Measurements from ENCODE around the gene CES5A. TPM values are rescaled to one million over a fixed set of nuclear protein-coding genes. Genes with fewer than 3 reads are reported as not detected.

CES5A gene
- total RNA-seq, 4 donors from 2014 or later = not detected

- Histone ChIP-seq H3K4me3 (no peak overlapping the region), H3K9me3 (peaks cover 0 to 20% (median 0%) of the 10 kb centered on the region in 3 donors), H3K36me3 (no peaks in the 10 kb centered on the region), H3K27me3 (no peaks in the 10 kb centered on the region), H3K27ac (no peak overlapping the region), H3K4me1 (no peaks in the 10 kb centered on the region)
- no peak for ATAC-seq
- TF ChIP-seq POLR2A (IDR thresholded peaks at IDR 0.05) = no peak
- TF ChIP-seq CTCF (IDR thresholded peaks at IDR 0.05) = no peak
- no peak for TF ChIP-seq POLR2AphosphoS5 (IDR thresholded peaks at IDR 0.05)
- no peak for TF ChIP-seq EP300 (IDR thresholded peaks at IDR 0.05)
- 36 to 45% methylated on average over 6 to 9 of the region's 10 CpGs for WGBS, 2 donors (ENCODE audit: low coverage in 1 of 2)
Measured at GRCh38 chr16:55901566-55902217, 26.5 kb upstream of the CES5A start.

- TF ChIP-seq EP300 (IDR thresholded peaks at IDR 0.05) (no peak), POLR2A (IDR thresholded peaks at IDR 0.05) (no peak), POLR2AphosphoS5 (IDR thresholded peaks at IDR 0.05) (no peak), CTCF (IDR thresholded peaks at IDR 0.05) (no peak)
- ATAC-seq = no peak
- WGBS, 2 donors (ENCODE audit: low coverage in 1 of 2) = 64% methylated on average over 5 of the region's 5 CpGs; no CpG with 5 or more reads in 1 of the 2 donors
Measured at GRCh38 chr16:55900616-55901393, 25.6 kb upstream of the CES5A start.

GRCh38 chr16:55899857-55900256 is 24.7 kb upstream of the CES5A start:
- 13 to 60% methylated on average over 1 of the region's 3 CpGs for WGBS, 2 donors (ENCODE audit: low coverage in 1 of 2)
- Histone ChIP-seq H3K4me3 (no peak overlapping the region), H3K27me3 (no peaks in the 10 kb centered on the region), H3K27ac (no peak overlapping the region), H3K9me3 (peaks cover 0 to 18% (median 0%) of the 10 kb centered on the region in 3 donors), H3K4me1 (no peaks in the 10 kb centered on the region), H3K36me3 (no peaks in the 10 kb centered on the region)
- no peak for ATAC-seq
- TF ChIP-seq POLR2A (IDR thresholded peaks at IDR 0.05) (no peak), POLR2AphosphoS5 (IDR thresholded peaks at IDR 0.05) (no peak), CTCF (IDR thresholded peaks at IDR 0.05) (no peak), EP300 (IDR thresholded peaks at IDR 0.05) (no peak)

More at GRCh38 chr16:55900616-55901393, 25.6 kb upstream of the CES5A start:
- Histone ChIP-seq H3K4me1 (no peaks in the 10 kb centered on the region), H3K9me3 (peaks cover 0 to 20% (median 0%) of the 10 kb centered on the region in 3 donors), H3K36me3 (no peaks in the 10 kb centered on the region), H3K27ac (no peak overlapping the region), H3K4me3 (no peak overlapping the region), H3K27me3 (no peaks in the 10 kb centered on the region)

GRCh38 chr16:55898592-55898991 is 23.4 kb upstream of the CES5A start:
- WGBS, 2 donors (ENCODE audit: low coverage in 1 of 2) = 63 to 67% methylated on average over 1 of the region's 1 CpG
- no peaks in the 10 kb centered on the region for H3K36me3 ChIP-seq
- no peak overlapping the region for H3K27ac ChIP-seq
- no peak overlapping the region for H3K4me3 ChIP-seq
- no peak for ATAC-seq
- no peaks in the 10 kb centered on the region for H3K27me3 ChIP-seq
- H3K9me3 ChIP-seq = peaks cover 0 to 7% (median 0%) of the 10 kb centered on the region in 3 donors
- TF ChIP-seq CTCF (IDR thresholded peaks at IDR 0.05) = no peak
- TF ChIP-seq EP300 (IDR thresholded peaks at IDR 0.05) = no peak
- TF ChIP-seq POLR2A (IDR thresholded peaks at IDR 0.05) = no peak
- TF ChIP-seq POLR2AphosphoS5 (IDR thresholded peaks at IDR 0.05) = no peak
- no peaks in the 10 kb centered on the region for H3K4me1 ChIP-seq

Data from gastroesophageal sphincter (tissue), 4 donors.